HG02884 (cell line): ENCODE data around the gene A4GALT.
"Not testable (repeated sequence)": the region's sequence is repeated elsewhere in the genome, so short reads cannot be mapped to it uniquely, and the experiment has no call there.

Experiments
- ATAC-seq: cut with Tn5 transposase; IDR thresholded peaks from one replicate; pipeline ENCODE4 v1.9.1; 2021; ENCODE audit warnings: mild to moderate bottlenecking, moderate library complexity; ENCODE audit not compliant: unreplicated experiment

The A4GALT gene

DNA sequence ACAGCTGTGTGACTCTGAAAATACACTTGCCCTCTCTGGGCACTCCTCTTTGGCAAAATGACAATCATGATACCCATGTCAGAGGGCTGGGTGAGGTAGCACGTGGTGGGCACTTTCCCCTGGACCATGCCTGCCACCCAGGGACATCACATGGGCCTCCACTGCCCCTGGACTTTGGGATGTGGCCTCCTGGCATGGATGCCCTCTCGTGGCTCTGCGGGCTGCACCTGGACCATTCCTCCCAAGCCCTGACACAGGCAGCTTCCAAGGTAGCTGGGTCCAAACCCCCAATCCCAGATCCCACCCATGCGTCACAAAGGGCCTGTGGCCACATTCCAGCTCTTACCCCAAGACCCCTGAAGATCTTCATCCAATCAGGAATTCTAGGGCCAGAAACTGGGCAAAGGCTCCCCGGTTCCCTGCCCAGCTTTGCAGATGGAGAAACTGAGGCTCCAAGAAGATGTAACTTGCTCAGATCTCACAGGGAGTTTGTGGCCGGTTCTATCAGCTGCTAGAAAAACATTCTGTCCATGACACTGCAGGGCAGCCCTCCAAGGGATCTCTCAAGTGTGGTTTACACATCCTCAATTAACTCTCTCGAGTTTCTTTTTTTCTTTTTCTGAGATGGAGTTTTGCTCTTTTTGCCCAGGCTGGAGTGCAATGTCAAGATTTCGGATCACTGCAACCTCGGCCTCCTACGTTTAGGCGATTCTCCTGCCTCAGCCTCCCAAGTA lies 36.0 kb downstream of the A4GALT start:
- ATAC-seq, result no peak

DNA sequence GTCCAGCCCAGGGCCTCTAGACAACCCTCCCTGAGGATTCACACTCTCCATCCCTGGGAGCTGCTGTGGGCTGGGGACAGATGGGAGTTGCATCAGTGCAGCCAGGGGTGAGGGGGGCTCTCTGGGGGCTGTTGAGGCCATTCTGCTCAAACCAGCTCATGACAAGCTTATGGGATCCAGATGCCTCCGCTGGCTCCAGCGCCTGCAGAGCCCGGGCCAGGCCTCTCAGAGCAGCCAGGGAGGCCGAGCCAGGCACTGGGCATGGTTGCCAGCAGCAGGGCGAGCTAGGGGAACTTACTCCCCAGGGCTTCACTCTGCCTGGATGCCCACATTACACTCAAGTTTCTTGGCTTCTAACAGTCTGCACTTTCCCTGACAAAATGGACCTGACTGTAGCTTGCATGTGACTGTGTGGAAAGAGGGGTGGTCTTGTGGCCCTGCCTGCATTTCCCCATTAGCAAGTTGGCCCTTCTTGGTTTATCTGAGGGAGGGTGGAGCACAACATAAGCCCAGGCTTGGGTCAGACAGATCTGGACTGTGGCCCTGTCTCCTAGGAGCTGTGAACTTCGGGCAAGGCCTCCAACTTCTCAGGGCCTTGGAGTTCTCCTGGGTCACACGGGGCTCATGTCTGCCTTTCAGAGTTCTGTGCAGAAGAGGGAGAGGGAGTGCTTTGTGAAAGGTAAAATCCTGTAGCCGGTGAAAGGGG lies 36.9 kb downstream of the A4GALT start:
- no peak for ATAC-seq

DNA sequence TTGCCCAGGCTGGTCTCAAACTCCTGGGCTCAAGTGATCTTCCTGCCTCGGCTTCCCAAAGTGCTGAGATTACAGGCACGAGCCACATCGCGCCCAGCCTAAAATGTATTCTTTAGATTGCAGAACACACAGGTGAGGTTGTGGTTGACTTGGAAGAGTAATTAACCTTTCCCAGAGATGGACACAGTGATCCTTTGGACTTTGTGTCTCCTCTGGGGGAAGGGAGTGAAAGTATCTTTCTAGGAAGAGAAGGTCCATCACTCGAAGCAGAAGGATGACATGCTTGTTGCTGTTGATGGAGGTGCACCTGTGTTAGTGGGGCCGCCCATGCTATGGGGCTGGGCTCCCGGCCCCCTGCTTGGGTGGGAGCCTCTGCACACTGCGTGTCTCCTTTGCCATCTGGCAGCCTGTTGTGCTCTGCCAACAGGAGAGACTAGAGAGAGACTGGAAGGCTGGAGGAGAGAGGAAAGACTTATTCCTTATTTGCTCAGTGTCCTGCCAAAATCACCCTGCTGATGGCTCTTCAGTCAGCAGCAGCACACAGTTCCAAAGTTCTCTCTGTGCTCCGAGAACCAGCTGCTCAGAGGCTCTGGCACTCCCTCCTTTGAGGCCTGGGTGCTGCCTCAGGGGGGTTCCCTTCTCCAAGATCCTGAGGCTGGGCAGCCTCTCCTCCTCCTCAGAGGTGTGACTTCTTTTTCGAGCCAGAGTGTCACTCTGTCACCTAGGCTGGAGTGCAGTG lies 38.4 kb downstream of the A4GALT start:
- no peak for ATAC-seq

DNA sequence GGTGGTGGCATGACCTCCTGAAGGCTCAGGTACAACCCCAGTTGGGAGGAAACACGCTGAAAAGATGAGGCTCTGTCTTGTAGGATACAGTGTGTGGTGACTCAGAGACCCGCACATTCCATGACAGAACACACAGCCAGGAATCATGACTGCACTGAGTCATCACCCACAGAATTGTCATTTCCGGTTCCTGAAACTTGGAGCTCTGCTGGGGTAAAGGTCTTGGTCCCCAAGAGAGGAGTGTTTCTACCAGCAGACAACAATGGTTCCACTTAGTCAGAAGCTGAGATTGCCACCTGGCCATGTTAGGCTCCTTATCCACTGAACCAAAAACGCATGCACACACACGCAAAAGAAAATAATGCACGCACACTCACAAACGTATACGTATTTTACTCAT lies 40.0 kb downstream of the A4GALT start:
- no peak for ATAC-seq

DNA sequence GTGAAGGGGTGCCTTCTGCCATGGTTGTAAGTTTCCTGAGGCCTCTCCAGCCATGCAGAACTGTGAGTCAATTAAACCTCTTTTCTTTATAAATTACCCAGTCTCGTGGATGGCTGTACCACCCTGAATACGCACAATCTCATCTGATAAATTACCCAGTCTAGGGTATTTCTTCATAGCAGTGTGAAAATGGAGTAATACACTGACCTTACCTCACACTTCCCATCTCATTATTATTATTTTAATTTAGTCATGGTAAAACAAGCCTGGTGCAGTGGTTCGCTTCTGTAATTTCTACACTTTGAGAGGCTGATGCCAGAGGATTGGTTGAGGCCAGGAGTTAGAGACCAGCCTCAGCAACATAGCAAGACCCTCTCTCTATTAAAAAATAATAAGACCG lies 41.0 kb downstream of the A4GALT start:
- no peak for ATAC-seq

DNA sequence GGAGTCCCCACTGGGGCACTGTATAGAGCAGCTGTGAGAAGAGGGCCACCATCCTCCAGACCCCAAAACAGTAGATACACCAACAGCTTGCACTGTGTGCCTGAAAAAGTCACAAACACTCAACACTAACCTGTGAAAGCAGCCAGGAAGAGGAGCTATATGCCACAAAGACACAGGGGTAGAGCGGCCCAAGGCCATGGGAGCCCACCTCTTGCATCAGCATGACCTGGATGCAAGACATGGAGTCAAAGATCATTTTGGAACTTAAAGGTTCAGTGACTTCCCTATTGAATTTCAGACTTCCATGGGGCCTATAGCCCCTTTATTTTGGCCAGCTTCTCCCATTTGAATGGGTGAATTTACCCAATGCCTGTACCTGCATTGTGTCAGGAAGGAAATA lies 41.8 kb downstream of the A4GALT start:
- no peak for ATAC-seq

DNA sequence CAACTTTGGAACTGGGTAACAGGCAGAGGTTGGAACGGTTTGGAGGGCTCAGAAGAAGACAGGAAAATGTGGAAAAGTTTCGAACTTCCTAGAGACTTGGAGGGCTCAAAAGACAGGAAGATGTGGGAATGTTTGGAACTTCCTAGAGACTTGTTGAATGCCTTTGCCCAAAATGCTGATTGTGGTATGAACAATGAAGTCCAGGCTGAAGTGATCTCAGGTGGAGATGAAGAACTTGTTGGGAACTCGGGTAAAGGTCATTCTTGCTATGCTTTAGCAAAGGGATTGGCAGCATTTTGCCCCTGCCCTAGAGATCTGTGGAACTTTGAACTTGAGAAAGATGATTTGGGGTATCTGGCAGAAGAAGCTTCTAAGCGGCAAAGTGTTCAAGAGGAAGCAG lies 42.7 kb downstream of the A4GALT start:
- not testable (repeated sequence) for ATAC-seq

DNA sequence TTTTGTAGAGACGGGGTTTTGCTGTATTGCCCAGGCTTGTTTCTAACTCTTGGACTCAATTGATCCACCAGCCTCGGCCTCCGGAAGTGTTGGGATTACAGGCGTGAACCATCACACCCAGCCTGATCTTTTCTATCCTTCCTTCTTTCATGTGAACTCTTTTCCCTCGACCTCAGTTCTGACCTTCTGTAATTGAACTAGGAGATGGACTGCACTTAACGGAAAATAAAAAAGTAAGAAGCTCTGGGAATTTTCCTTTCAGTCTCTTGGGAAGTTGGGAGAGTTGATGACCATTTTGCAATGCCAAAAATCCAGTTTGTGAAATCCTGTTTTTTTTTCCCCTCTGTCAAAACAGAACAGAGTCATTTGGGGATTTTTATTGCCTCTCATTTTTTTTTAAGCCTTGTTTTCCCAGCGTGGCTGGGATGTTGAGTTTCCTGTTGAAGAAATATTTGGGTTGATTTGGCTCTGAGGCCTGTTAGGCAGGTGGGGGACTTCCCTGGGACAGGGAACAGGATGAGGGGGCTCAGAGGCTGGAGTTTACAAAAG lies 44.5 kb downstream of the A4GALT start:
- no peak for ATAC-seq

DNA sequence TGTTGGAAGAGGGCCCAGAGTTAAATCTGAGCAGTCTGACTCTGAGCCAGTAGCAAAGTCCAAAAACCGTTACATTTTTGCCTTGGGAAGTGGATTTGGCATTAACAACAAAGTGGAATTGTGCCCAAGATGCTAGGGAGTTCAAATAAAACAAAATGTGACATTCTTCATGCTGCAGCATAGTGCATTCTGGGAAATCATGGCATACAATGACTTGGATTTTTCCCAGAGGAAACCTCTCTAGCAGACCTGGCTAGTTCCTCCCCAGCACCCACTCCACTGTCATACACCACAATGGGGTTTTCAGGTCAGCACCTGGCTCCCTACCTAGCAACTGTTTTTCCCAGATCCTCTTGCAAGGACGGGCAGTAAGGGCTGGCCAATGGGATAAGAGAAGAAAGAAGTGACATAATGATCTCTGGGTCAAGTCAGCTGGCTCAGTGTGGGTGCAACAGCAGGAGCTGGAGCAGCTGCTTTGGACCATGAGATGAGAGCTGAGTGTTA lies 46.7 kb downstream of the A4GALT start:
- ATAC-seq, result no peak

DNA sequence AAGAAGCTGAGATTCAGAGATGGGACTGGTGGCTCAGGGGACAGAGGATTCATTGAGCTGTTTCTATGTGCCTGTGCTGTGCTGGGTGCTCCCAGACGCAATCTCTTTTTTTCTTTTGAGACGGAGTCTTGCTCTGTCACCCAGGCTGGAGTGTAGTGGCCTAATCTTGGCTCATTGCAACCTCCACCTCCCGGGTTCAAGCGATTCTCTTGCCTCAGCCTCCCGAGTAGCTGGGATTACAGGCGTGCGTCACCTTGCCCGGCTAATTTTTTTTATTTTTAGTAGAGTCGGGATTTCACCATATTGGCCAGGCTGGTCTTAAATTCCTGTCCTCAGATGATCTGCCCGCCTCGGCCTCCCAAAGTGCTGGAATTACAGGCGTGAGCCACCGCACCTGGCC lies 47.6 kb downstream of the A4GALT start:
- not testable (repeated sequence) for ATAC-seq

DNA sequence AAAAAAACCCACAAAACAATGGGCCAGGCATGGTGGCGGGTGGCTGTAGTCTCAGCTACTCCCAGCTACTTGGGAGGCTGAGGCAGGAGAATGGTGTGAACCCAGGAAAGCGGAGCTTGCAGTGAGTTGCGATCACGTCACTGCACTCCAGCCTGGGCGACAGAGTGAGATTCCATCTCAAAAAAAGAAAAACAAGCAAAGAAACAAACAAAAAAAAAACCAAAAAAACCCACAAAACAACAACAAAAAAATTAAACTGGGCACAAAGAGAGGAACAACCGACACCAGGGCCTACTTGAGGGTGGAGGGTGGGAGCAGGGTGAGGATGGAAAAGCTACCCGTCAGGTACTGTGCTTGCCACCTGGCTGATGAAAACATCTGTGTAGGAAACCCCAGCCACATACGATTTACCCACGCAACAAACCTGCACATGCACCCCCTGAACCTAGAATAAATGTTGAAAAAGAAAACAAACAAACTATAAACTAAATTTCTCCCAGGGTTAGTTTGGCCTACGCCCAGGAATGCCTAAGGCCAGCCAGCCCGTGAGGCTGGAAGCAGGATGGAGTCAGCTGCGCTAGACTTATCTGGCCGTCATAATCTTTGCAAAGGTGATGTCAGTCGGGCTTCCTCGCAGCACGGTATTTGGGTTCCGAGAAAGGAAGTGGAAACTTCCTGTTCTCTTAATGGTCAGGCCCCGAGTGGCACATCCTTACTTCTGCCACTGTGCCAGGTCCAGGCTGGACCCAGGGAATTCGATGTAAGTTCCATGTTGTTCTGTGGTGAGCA lies 49.6 kb downstream of the A4GALT start:
- ATAC-seq, result no peak

DNA sequence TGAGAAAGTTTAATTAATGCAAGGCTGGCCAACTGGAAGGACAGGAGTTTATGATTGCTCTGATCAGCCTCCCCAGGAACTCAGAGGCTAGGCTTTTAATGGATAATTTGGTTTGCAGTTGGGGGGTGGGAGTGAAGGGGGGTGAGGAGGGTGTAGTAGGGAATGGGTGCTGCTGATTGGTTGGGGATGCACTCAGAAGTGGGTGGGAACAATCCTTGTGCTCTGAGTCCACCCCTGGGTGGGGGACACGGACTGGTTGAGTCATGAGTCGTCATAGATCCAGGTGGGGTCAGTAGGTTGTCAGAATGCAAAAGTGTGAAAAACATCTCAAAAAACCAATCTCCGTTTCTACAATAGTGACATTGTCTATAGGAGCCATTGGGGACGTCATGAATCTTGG lies 50.6 kb downstream of the A4GALT start:
- ATAC-seq, result no peak

DNA sequence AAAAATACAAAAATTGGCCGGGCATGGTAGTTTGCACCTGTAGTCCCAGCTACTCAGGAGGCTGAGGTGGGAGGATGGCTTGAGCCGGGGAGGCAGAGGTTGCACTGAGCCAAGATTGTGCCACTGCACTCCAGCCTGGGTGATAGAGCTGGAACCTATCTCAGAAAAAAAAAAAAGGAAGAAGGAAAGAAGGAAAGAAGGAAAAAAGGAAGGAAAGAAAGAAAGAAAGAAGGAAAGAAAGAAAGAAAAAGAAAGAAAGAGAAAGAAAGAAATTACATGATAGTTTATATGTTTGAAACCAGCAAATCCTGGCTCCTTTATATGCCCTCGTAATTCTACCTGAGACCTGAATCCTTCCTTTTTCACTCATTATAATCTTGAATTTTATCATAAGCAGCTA lies 54.3 kb downstream of the A4GALT start:
- not testable (repeated sequence) for ATAC-seq

DNA sequence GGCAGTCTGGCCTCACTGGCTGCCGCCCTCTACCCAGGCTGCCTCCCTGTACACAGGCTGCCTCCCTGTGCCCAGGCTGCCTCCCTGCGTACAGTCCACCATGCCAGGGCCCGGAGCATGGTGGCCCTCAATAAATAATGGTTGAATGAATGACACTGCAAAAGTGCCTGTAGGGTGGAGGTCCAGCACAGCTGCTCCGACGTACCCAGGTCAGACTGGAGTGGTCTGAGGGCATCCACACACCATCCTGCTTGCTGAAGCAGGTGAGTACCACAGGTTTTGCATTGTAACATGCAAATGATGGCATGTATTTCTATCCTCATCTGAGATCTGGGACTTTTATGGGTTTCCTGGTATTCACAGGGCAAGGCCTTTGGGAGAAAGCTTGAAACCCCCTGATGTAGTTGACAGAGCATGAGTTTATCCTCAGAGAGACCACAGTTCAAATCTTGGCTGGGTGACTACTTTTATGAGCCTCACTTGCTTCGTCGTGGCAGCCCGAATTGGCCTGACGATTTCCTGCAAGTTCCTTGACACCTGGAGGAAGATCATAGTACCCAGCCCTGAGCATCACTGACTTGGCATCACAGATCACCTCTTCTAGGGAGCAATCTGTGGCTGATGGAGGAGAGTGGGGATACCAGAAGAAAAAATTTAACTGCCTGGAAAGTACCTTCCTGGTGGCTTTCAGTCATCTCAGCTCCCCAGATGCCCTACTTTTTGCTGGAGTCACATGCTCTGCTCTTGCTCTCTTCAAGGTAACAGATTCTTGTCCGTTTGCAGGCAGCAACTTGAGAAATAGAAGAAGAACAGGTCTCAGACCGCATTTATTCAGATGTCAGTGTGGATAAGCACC lies 55.5 kb downstream of the A4GALT start:
- no peak for ATAC-seq

DNA sequence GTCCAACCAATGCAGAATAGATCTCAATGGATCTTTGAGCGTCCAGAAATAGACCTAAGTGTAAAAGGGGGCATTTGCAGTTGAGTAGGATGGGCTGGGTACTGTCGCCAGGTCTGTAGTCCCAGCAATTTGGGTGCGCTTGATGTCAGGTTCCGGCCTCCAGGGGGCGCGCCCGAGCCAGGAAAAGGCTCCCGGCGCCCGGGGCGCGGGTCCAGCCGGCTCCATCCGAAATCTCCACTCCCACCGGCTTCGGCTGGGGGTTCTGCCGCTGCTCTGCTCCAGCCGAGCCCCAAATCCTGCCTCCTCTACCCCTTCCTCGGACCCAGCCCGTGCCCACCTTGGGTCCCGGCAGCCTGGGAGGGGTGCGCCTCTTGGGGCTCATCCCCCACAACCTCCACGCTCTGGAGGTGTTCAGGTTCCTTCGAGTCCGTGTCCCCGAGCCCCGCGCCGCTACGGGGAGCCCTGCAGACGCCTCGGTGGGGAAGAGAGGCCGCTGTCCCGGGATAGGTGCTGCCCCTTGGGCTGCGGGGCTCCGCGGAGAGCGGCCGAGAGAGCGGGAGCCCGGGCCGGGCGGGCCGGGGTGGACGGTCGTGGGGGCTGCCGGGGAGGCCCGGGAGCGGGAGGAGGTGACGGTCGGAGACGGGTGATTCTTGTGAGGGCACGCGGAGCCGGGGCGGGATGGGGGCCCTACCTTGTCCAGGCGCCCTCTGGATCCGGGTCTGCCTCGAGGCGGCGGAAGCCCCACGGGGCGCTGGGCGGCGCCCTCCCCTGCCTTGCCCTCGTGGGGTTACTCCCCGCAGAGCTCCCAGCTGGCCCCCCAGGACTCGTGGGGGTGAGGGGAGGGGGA lies 58.5 kb downstream of the A4GALT start:
- no peak for ATAC-seq

DNA sequence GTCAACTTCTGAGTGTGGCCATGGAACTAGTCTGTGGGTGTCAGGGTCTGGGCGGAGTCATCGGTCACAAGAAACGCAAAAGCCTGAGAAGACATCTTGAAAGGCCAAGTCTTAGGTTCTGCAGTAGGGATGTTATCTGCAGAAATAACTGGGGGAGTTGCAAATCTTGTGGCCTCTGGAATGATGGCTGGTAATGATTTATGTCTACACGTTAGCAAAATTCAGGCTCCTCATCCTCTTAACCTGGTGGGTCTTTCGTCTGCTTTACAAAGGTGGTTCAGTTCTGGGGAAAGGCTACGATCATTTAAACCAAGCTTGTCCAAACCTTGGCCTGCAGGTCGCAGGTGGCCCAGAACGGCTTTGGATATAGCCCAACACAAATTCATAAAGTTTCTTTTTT lies 64.1 kb downstream of the A4GALT start:
- no peak for ATAC-seq

DNA sequence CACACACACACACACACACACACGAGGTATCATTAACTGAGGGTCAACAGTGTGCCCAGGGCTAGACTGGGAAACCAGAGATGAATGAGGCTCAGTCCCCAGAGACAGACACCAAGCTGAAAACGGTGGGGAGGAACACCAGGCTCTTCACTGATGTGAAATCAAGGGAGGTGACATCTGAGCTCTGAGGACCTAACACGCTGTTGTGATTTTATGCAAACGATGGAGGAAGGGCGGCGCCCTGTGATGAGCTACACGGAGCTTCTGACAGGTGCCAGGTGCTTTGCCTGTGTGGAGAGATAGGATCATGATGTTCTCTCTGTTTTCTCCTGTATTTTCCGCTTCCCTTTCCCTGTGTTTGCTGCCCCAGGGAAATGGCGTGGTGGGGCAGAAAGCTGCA lies 65.0 kb downstream of the A4GALT start:
- ATAC-seq, result no peak

DNA sequence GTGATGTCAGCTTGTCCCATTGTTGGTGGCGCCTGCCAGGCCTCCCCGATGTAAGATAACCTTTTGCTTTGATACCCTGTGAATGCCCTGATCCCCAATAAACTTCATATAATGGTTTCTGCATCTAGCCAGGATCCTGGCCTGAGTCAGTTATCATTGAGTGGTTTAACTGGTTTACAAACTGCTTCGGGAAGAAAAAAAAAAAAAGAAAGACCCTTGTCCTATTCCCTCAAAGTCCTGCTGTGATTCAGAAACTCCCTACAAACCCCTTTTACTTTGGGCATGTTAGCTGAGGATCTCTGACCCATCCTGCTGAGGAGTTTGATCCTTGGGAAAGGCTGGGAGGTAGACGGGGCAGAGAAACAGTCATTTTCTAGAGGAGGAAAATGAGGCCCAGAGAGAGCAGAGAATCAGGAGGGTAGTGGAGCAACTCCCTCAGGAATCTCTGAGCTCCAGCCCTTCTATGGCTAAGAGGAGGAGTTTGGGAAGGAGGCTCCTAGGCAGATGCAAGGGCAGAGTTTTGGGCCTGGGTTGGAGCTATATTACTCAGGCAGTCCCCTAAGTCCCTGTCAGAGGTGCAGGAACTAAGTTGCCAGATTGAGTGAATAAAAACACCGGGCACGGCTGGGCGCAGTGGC lies 66.1 kb downstream of the A4GALT start:
- ATAC-seq, result no peak
